Heart right ventricle (tissue), 16 donors: ENCODE results near the gene ACVRL1. TPM values are rescaled to one million over a fixed set of nuclear protein-coding genes. Genes with fewer than 3 reads are reported as not detected.

ENCODE experiments used
- ATAC-seq, 8 donors: fragments of 200-7000 bp; cut with Tn5 transposase; one replicate each; pipeline ENCODE4 v1.9.1; 2020; ENCODE audit warnings: mild to moderate bottlenecking in 8 of 8, moderate library complexity in 8 of 8, moderate number of reproducible peaks in 1 of 8
- DNase-seq, 2 donors: peaks; one replicate each; pipeline ENCODE4 v3.0.0-alpha.2; 2020
- H3K27ac ChIP-seq, 10 donors: fragments of 200-600 bp; sonication (generic) in 2 of 10; one replicate each; pipeline versions ENCODE4 v1.5.0 to v1.8.0; 2020 to 2022; ENCODE audit warnings: mild to moderate bottlenecking in 3 of 10
- H3K27me3 ChIP-seq, 7 donors: fragments of 200-600 bp; one replicate each; pipeline ENCODE4 v1.8.0; 2021 to 2022; ENCODE audit warnings: mild to moderate bottlenecking in 2 of 7
- H3K36me3 ChIP-seq, 9 donors: fragments of 200-600 bp; sonication (generic) in 1 of 9; one replicate each; pipeline versions ENCODE4 v1.5.0 to v1.8.0; 2020 to 2022; ENCODE audit warnings: mild to moderate bottlenecking in 2 of 9
- H3K4me1 ChIP-seq, 9 donors: fragments of 200-600 bp; sonication (generic) in 1 of 9; one replicate each; pipeline versions ENCODE4 v1.5.0 to v1.8.0; 2020 to 2022; ENCODE audit warnings: mild to moderate bottlenecking in 4 of 9
- H3K4me3 ChIP-seq, 10 donors: fragments of 200-600 bp; sonication (generic) in 2 of 10; one replicate each; pipeline versions ENCODE4 v1.5.0 to v1.8.0; 2020 to 2022; ENCODE audit warnings: mild to moderate bottlenecking in 7 of 10, moderate library complexity in 2 of 10
- H3K9me3 ChIP-seq, 11 donors: fragments of 200-600 bp in 10 of 11; sonication (generic) in 2 of 11; one replicate each; pipeline versions ENCODE4 v1.5.0 to v1.8.0; 2013 to 2022; ENCODE audit warnings: mild to moderate bottlenecking in 2 of 11, control low read depth in 1 of 11, moderate library complexity in 1 of 11
- WGBS, 2 donors: extraction: QIAGEN DNeasy Blood & Tissue Kit; methylation state at CpG; one replicate each; pipeline ENCODE4 v1.1.7; 2013; ENCODE audit warnings: inconsistent platforms in 1 of 2; 5-methylcytosine and 5-hydroxymethylcytosine counted together
- intact Hi-C, 10 donors: fragments of 100-400 bp; cut with DNase I; formaldehyde crosslinking; loops; one replicate each; pipeline versions ENCODE4 v1.11.1 to v1.14.2; 2022
- polyA plus RNA-seq, 2 donors: library from polyadenylated mRNA; stranded (reverse); fragments of 200-250 nt; gene quantifications; one replicate each; pipeline ENCODE4 v1.2.3, GENCODE V29; 2013
- total RNA-seq, 10 donors: library from RNA; stranded (reverse); fragmentation: NEBNext Ultra II Directional in 3 of 10; extraction: Animal tissue kit (Norgen Biotek cat#: 25700) in 3 of 10; gene quantifications; one replicate each; pipeline versions ENCODE4 v1.2.1 to v1.2.4, GENCODE V29; 2021 to 2023
- TF ChIP-seq, protein P1 (sequence below), 9 donors: fragments of 200-600 bp; sonication (generic) in 2 of 9; IDR thresholded peaks; one replicate each; pipeline versions ENCODE4 v1.5.0 to v1.8.0; 2021 to 2022; ENCODE audit warnings: antibody characterized with exemption in 9 of 9, mild to moderate bottlenecking in 5 of 9, moderate library complexity in 1 of 9
- donor health status: Arrhythmogenic right ventricular cardiomyopathy.
- donor health status: ischemic (EF 13 %, LVEDD 7.1; RV severe dilation, severe dysfunction).
- donor health status: healthy with polysubstance abuse.
- donor health status: DM: no; HTN: yes; CAD: no.
- donor health status: DM: no; HTN: no; CAD: no.
- donor health status: ischemic (EF 25% LVEDD 6.9; RV normal size, moderate dysfunction).
- donor health status: ischemic (EF 25% LVEDD 5.7; RV mildly dilated, moderate dysfunction).
- donor health status: healthy.
- donor health status: DM: yes; HTN: yes; CAD: no.
- donor health status: Ischemic cardiomyopathy.
- donor health status: ischemic (EF 35%, LVEDD 5.7; RV mildly dilated, moderate dysfunction).
- donor health status: nonischemic (EF 11% LVEDD 7.7; RV severe dilation, severe dysfunction).
- donor health status: DM: yes; HTN: yes; CAD: no.
- donor health status: PGD.
- donor health status: ischemic (EF 29% LVEDD 5.4; RV normal size, mild dysfunction).
- donor health status: nonischemic (EF 23%, LVEDD 6.1; RV moderate dilation, normal function).

ACVRL1 gene
- total and polyA plus RNA-seq, 12 donors = 16.6 to 68.0 (median 30.4) TPM

DNA sequence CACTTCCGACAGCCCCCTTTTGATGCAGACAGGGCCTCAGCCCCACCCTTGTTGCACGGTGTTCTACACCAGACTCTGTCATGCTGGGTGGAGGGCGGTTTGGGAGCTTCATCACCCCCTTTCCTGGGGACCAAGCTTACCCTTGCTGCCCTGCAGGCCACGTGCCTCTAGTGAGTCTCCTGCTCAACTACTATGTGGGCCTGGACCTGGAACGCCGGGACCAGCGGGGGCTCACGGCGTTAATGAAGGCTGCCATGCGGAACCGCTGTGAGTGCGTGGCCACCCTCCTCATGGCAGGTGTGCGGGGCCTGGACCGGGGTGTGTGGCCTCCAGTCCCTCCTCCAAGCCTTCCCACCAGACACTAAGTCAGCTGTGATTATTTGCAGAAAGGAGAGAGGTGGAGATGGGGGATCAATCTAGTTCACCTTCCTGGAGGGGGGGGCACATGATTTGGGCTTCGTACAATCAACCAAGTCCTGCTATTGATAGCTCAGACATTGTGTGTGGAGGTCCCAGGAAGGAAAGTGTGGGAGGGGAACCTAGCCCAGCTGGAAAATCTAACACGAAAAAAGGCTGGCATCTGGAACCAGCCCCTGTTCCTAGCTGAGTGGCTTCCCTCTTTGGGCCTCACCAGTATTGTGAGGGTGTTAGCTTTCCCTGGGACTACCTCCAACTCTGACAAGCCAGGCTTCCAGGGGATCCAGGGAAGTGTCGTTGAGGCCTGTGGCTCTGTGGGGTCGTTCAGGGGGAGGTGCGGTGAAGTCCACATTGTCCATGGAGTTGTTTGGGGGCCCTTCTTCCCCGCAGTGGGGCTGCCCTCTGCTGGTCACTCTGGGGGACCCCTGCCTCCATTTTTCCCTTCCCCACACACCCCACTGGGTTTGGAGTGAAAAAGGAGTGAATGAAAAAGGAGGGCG, 17.8 kb upstream of the ACVRL1 start:
- Histone ChIP-seq H3K4me3 (no peak overlapping the region), H3K9me3 (no peaks in the 10 kb centered on the region), H3K27me3 (peaks cover 0 to 16% (median 0%) of the 10 kb centered on the region in 7 donors), H3K27ac (no peak overlapping the region), H3K36me3 (no peaks in the 10 kb centered on the region), H3K4me1 (peaks cover 3 to 30% (median 12%) of the 10 kb centered on the region in 9 donors)
- WGBS, 2 donors = 79 to 83% methylated on average over 21 of the region's 21 CpGs
- DNase-seq = no peak
- intact Hi-C loops = loop anchor here in 3 of 10 donors (5.0 kb wide), 3 partner anchors 33 to 93 kb away; no protein-coding TSS in a partner anchor
- ATAC-seq = no peak
- TF ChIP-seq, protein P1, sequence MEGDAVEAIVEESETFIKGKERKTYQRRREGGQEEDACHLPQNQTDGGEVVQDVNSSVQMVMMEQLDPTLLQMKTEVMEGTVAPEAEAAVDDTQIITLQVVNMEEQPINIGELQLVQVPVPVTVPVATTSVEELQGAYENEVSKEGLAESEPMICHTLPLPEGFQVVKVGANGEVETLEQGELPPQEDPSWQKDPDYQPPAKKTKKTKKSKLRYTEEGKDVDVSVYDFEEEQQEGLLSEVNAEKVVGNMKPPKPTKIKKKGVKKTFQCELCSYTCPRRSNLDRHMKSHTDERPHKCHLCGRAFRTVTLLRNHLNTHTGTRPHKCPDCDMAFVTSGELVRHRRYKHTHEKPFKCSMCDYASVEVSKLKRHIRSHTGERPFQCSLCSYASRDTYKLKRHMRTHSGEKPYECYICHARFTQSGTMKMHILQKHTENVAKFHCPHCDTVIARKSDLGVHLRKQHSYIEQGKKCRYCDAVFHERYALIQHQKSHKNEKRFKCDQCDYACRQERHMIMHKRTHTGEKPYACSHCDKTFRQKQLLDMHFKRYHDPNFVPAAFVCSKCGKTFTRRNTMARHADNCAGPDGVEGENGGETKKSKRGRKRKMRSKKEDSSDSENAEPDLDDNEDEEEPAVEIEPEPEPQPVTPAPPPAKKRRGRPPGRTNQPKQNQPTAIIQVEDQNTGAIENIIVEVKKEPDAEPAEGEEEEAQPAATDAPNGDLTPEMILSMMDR (IDR thresholded peaks at IDR 0.05) = peak in 6 of 9 donors; percentile 8 to 17 (median 16)

DNA sequence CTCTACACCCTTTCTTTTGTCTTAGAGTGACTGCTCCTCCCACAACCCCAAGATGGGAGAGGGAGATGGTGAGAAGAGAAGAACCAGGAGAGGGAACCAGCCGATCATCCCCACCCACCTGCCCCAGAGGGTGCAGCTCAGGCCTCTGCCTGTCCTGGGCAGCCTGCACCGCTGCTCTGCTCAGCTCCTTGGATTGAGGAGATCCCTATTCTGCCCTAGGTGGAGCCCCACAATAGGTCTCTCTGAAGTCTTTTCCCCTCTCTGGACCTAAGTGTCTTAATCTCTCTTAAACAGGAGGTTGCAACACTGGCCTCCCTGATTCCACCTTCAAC, 17.2 kb upstream of the ACVRL1 start:
- TF ChIP-seq, protein P1 (IDR thresholded peaks at IDR 0.05) = no peak
- intact Hi-C loops = loop anchor here in 2 of 10 donors (5.0 kb wide), 2 partner anchors 37 to 92 kb away; no protein-coding TSS in a partner anchor
- peaks cover 0 to 16% (median 0%) of the 10 kb centered on the region in 7 donors for H3K27me3 ChIP-seq
- H3K36me3 ChIP-seq = no peaks in the 10 kb centered on the region
- ATAC-seq (no peak), DNase-seq (no peak)
- WGBS, 2 donors = 93 to 94% methylated on average over 2 of the region's 2 CpGs
- H3K27ac ChIP-seq = no peak overlapping the region
- H3K9me3 ChIP-seq = no peaks in the 10 kb centered on the region
- peaks cover 3 to 35% (median 17%) of the 10 kb centered on the region in 9 donors for H3K4me1 ChIP-seq
- H3K4me3 ChIP-seq = no peak overlapping the region

DNA sequence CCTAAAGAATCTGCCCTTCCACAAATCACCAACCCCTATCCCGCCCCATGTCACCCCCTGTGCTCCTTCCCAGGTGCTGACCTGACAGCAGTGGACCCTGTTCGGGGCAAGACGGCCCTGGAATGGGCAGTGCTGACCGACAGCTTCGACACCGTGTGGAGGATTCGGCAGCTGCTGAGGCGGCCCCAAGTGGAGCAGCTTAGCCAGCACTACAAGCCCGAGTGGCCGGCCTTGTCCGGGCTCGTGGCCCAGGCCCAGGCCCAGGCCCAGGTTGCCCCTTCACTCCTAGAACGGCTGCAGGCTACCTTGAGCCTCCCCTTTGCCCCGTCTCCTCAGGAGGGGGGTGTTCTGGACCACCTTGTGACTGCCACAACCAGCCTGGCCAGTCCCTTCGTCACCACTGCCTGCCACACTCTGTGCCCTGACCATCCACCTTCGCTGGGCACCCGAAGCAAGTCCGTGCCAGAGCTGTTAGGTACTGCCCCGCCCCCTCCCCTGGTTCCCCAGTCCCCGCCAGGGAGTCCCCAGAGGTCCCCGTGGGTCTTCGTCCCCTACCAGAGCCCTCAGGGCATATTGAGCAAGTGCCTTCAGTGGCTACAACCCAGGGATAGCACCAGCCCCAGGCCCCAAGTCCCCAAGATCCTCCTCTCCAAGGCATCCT, 16.7 kb upstream of the ACVRL1 start:
- no peaks in the 10 kb centered on the region for H3K9me3 ChIP-seq
- H3K4me3 ChIP-seq = no peak overlapping the region
- no peak for ATAC-seq
- DNase-seq = no peak
- peaks cover 0 to 16% (median 0%) of the 10 kb centered on the region in 7 donors for H3K27me3 ChIP-seq
- H3K36me3 ChIP-seq = no peaks in the 10 kb centered on the region
- TF ChIP-seq, protein P1 (IDR thresholded peaks at IDR 0.05) = no peak
- H3K4me1 ChIP-seq = peaks cover 3 to 34% (median 19%) of the 10 kb centered on the region in 9 donors
- intact Hi-C loops = loop anchor here in 2 of 10 donors (5.0 kb wide), 2 partner anchors 37 to 92 kb away; no protein-coding TSS in a partner anchor
- 92 to 93% methylated on average over 22 of the region's 22 CpGs for WGBS, 2 donors
- no peak overlapping the region for H3K27ac ChIP-seq

DNA sequence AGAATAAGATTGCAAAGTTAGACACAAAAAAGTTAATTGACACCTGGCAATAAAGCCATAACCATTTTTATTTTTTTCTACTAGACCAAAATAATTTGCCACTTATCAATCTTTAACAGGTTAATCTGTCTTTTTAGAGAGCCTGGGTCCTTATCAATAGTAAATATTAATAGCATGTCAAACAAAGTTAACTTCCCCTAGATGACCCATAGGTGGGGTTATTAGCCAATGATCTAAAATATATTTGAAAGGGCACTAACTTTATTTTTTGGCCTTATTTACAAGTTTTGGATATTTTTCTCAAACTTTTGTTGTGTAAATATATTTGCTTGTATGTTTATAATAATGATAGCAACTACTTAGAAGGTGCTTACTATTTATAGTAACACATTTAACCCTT, 15.5 kb upstream of the ACVRL1 start:
- H3K27me3 ChIP-seq = peaks cover 0 to 16% (median 0%) of the 10 kb centered on the region in 7 donors
- intact Hi-C loops = loop anchor here in 3 of 10 donors (2.0 to 5.0 kb wide), 3 partner anchors 35 to 90 kb away; no protein-coding TSS in a partner anchor
- no peaks in the 10 kb centered on the region for H3K36me3 ChIP-seq
- no peaks in the 10 kb centered on the region for H3K9me3 ChIP-seq
- DNase-seq (no peak), ATAC-seq (no peak)
- TF ChIP-seq, protein P1 (IDR thresholded peaks at IDR 0.05) = peak in 8 of 9 donors; percentile 16 to 61 (median 48)
- H3K4me1 ChIP-seq = peaks cover 1 to 34% (median 22%) of the 10 kb centered on the region in 9 donors
- H3K27ac ChIP-seq = no peak overlapping the region
- H3K4me3 ChIP-seq = no peak overlapping the region
